Brain pericyte (primary cell): ENCODE results near the gene HUS1B.
"Not testable (repeated sequence)": the region's sequence is repeated elsewhere in the genome, so short reads cannot be mapped to it uniquely, and the experiment has no call there.

Experiments used
- DNase-seq: peaks from one replicate; pipeline ENCODE4 v3.0.0-alpha.2; 2012; ENCODE audit warnings: low read depth, low spot score

Gene HUS1B

DNA sequence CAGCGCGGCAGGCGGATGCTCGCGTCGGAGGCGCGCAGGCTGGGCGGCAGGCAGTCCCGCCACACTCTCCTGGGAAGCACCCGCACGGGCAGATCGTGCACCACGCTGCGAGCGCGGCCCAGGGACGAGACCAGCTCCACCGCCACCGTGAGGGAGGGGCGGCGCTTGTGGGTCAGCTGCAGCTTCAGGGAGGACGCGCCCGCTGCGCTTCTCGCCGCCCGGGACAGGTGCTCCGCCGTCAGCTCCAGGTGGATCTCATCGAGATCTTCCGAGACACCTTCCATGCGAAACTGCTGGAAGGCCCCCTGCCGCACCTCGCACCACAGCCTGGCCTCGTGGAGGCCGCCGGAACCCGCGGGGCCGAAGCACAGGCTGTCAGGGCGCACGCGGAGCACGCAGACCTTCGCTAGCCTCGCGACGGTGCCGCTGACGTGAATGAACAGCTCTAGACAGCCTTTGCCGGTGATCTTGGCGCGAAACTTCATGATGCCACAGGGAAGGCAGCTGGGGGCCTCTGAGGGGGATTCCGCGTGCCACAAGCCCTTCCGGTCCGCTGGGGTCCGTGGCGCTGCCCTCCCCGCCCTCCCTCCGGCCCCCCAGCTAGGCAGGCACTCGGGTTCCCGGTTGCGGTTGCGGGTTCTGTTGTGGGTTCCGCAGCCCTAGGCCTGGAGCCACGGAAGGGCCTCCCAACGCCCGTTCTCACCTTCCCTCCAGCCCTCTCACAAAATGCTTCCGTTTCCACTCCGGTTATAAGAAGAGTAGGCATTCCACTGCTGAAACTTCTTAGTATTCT is at the start of gene HUS1B:
Gene HUS1B, minus strand, starts transcription at position 641 of the 793 bp plus-strand sequence. Its CDS starts 156 bp downstream, at position 485.
- DNase-seq = no peak

DNA sequence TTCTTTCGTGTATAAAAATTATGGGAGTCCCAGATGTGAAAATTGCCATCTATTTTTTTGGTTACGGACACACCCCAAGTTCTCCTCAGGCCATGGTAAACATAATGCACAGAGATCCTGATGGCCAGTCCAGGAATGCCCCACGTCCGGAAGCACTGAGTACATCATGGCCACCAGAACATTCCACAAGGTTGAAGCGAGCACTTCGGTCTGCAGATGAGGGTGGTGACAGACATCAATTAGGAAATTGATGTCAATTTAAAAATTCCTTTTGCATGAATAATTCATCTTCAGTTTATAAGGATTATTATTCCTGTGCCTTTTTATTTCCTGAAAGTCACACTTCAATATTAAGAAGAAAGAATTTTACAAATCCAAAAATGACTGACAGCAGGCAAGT is 49.2 kb upstream of the HUS1B start:
- no peak for DNase-seq

DNA sequence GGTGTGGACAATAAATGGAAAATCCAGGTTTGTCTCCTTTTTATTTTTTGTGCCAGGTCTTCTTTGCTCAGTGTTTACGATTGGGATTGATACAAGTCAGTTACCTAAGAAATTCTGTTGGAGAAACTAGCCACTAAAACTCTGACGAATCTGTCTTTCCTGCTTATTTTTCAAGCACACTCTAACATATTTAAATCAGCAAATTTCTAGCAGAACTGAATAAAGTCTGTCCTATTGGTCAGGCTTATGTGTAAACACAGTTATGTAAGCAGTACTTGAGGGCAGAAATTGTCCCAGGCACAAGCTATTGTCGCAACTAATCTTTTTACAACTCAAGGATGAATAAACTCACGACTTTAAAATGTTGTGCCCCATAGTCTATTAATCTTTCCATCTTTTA is 48.1 kb upstream of the HUS1B start:
- no peak for DNase-seq

DNA sequence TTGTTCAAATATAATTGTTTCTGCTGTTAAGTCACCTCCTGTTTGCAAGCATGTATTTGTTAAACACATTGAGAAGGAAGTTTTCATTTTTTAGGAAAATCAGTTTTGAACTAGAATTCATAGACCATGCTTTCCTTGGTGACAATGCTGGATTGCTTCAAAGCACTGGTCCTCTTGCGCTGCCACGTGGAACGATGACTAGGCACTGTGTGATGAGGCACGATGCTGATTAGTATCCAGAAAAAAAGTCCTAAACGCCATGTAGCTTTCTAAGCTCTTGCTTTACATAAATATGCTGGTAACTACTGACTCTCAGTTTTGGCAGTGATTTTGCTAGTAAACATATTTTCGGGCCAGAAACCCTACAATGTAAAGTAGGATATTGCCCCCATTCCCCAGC is 47.1 kb upstream of the HUS1B start:
- no peak for DNase-seq

DNA sequence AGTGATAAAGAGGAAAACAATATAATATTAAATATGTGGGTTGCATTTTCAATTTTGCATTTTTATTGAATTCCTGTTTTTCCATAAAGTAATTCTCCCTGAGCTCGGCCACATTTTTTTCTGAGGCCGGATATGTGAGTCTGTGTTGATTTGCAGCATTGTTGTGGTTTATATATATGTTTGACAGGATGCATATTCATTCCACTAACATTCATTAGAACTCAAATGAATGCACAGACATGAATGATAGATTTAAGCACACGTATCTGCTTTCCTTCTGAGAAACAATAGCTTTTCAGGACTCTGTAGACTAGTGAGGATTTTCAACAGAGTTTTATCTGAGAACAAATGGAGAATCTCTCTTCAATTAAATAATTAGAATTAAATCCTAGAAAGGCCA is 46.7 kb upstream of the HUS1B start:
- DNase-seq = no peak

DNA sequence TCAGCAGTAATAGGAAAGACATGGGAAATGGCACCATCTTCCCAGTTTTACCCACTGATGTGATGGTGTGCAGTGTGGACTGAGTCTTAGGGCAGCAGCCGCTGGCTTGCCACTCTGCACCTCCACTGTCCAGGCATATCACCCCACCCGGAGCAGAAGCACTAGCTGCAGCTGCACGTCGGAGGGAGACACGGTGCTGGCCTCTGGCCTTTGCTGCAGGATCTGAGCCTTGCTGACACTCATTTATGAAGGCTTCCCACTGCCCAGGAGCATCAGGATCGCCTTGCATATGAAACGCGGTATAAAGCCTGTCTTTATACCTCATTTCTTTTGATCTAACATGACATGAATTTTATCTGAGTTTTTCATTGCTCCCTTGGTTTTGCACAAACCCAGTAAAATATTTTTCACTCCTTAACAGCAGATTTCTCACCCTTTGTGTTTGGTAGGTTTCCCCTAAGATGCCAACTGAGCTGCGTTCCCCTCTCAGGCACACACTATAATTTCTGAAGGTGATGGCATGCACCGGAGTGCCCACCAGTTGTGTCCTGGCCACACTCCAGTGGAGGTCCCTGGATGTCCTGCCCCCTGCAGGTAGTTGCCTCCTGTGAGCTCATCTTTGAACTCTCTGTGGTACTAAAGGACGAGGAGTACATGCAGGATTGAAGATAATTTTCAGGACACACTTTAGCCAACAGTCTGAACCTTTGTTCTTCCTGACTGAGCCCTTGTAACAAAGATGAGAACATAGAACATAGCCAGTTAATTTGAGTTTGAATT is 45.0 kb upstream of the HUS1B start:
- no peak for DNase-seq

DNA sequence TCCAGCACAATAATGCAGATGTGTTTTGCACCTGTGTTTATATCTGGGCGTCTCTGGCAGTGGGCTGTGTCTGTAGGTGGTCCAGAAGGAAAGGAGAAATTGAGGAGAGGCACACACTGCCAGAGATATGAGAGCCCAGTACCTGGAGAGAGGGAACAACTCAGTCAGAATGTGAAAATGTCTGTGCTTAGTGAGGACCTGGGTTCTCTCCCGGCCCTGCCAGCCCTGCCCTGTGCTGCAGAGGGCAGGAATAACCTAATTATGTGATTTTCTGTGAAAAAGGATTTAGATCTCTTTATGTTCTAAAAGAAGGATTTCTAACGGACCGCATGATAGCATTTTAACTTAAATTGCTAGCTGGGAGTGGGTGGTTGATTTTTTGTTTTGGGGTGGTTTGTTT is 44.3 kb upstream of the HUS1B start:
- no peak for DNase-seq

DNA sequence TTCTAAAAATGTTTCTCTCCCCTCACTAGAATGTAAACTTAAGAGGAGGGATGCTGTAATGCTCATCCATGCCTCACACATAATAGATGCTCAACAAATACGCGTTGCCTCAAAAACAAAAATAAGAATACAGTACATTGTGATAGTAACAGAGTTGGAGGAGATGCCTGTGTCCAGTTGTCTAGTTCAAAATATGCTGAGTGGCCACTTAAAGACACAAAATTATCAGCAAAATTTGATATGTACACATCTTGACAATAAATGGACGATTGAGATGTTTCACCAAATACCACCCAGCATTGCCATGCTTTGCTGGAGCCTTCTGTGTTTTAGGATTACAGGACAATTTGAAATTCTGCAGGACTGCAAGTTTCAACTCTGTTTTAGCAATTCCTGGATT is 43.6 kb upstream of the HUS1B start:
- no peak for DNase-seq

DNA sequence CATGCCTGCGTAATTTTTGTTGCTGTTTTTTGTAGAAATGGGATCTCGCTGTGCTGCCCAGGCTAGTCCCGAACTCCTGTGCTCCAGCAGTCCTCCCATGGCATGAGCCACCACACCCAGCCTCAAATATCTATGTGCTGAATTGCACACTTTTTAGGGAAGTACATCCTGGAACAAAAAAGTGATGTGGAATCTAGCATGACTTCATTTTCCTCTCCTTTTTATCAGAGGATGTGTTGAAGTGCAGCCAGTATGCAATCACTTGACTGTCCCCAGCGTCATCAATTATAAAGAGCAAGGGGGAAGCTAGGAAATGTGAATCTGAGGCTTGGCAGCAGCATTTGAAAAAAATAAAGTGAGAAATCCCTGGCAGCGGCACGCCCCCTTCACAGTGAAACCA is 42.4 kb upstream of the HUS1B start:
- DNase-seq = no peak

DNA sequence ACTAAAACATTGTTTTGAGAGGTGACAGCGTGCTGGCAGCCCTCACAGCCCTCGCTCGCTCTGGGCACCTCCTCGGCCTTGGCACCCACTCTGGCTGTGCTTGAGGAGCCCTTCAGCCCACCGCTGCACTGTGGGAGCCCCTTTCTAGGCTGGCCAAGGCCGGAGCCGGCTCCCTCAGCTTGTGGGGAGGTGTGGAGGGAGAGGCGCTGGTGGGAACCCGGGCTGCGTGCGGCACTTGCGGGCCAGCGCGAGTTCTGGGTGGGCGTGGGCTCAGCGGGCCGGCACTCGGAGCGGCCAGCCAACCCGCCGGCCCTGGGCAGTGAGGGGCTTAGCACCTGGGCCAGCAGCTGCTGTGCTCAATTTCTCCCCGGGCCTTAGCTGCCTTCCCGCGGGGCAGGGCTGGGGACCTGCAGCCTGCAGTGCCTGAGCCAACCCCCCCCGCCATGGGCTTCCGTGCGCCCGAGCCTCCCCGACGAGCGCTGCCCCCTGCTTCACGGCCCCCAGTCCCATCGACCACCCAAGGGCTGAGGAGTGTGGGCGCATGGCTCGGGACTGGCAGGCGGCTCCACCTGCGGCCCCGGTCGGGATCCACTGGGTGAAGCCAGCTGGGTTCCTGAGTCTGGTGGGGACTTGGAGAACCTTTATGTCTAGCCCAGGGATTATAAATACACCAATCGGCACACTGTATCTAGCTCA is 37.7 kb upstream of the HUS1B start:
- DNase-seq = not testable (repeated sequence)

DNA sequence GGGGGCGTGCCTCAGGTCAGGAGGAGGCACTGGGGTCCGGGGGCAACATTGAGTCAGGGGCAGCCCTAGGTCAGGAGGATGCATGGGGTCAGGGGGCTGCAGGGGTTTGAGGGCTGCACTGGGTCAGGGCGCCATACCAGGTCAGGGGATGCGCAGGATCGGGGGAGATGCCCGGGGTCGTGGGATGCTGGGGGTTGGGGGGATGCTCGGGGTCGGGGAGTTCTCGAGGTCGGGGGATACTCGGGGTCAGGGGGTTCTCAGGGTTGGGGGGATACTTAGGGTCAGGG is 36.8 kb upstream of the HUS1B start:
- DNase-seq = no peak

DNA sequence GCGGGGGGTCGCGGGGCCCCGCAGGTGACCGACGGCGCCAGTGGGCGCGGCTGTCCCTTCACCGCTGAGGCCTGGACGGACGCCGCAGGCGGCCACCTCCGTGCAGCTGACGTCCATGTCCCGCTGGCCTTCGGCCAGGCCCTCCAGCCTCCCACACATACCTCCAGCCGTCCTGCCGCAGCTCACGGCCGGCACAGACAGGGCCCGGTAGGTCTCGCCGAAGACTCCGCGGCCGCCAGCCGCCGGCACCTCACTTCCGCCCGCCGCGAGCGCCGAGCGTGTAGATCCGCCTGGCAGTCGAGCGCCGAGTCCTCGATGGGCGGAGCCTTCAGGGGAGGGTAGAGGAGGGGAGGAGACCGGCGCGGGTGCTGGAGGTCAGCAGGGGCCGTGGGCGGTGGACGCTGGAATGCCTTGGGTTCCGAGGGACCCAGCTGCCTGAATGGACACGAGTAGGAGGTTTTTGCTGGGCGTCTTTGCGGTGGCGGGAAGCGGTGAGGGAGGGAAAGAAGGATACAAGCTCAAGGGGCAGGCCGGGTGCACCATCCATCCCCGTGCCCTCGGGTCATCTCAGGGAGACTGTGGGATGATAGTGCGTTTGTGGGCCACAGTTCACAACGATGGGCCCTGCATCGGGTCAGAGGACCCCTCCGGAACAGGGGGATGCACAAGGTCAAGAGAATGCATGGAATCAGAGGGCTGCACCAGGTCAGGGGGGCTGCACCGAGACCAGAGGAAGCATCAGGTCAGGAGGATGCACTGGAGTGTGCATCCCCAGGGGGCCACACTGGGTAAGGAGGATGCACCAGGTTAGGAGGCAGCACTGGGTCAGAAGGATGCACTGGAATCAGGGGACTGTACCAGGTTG is 36.2 kb upstream of the HUS1B start, which contains the start of gene EXOC2:
Gene EXOC2, minus strand, starts transcription at position 282 of the 865 bp plus-strand sequence. CDS start 55,321 bp downstream, outside the sequence.
- no peak for DNase-seq

DNA sequence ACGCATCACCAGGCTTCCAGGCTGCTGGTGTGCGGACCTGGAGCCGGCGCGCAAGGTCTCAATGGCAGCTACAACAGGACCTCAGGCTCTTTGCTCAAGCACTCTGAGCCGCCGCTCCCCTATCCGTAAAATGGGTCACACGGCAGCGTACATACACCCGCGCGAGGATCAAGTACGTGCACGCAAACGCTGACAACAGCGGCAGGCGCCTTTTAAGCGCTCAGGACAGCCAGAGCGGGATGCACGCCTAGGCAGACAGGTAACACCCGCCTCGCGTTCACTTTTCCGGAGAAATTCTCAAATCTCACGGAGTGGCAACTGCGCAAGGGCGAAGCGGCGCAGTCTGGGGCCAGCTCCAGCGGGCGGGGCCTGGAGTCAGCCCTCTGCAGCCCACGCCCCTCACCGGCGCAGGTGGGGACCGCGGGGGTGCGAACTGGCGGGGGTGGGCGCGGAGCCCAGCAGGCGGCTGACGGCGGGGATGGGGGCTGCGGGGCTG is 35.5 kb upstream of the HUS1B start:
- no peak for DNase-seq

DNA sequence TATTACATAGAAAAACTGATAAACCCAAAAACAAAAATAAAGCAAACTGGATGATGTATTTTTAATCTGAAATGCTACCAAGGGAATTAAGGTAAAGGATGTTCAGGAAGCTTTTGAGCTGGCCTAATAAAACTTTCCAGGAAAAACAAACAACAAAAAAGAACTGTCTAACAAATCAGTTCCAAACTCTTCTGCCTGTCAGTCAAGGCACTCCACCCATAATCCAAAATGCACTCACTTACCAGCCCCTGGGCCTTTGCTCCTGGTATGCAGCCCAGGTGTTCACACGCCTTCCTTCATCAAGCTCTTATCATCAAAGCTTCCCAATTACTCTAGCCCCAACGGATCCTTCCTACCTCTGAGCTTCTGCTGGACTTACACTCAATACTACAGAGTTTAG is 32.3 kb upstream of the HUS1B start:
- no peak for DNase-seq

DNA sequence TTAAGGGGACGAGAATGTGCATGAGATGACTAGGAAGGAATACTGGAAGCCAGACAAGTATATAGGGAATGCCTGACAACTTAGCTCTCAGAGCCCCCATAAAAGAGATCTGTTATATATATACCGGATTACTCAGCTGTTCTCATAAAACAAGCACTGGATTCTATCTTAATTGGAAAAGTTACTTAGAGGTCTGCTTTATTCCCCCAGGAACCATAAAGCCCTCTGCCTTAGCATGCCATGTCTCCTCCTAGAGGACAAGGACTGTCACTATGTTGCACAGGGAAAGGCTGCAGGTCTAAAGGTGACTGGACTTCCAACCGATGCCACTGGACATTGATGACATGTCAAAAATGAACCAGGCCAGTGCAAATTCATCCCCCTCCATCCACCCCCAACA is 29.6 kb upstream of the HUS1B start:
- DNase-seq = no peak

DNA sequence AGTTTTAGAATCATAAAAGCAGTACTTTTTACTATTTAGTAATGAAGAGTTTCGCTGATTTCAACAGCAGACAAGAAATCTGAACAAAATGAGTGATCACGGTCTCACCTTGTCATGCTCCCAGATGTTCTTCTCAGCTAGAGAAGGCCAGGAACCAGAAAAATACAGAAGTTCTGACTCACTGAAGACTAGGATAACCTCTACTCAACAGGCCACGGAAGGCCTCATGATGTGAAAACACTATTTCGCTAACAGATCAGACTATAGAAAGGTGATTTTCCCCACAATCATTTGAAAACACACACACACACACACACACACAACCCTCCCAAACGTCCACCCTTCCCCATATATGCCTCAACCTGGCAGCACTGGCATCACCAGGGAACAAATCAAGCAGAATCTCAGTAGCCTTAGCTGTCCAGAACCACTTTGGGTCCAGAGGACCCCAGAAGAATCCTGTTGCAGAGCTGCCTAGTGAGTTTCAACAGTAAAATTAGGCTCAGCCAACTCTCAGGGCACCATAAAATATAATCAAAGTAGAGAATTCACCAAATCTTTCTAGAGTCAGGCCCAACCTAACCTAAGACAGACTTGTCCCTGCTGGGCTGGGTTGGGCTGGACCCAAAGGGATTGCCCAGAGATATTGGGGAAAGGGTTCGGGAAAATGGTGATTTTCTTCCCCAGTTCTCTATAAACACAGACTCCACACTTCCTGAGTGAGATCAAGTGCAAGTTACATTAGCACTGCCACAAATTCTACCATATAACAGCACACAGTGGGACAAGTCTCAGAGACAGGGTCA is 28.1 kb upstream of the HUS1B start:
- no peak for DNase-seq

DNA sequence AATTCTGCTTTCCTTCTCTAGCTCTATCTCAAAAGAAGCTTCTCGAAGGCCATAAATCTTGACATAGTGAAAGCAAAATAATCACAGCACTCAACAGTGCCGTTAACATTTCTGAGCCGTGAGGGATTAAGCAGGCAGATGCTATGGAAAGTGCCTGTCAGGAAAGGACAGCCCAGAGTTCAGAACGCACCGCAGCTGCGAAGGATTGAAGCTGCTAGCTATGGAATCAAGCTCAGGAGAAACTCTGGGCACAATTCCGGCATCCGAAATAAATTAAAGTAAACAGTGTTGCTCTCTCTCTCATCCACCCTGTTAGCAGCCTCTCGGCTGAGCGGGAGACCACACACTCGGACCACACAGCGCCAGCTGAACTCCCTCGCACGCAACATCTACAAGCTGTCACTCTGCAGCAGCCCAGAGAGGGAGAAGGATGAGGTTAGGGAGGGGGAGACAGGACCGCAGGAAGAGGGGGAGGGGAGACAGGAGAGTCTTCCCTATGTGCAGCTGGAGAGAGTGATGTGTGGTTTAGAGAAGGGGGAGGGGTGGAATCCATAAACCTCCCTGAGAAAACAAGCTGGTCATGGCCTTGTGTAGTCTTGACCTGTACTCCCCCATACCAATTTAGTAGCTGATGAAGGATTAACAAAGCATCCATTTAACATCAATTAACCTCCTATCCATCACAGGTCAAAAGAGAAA is 27.0 kb upstream of the HUS1B start:
- peak; percentile 88 for DNase-seq

DNA sequence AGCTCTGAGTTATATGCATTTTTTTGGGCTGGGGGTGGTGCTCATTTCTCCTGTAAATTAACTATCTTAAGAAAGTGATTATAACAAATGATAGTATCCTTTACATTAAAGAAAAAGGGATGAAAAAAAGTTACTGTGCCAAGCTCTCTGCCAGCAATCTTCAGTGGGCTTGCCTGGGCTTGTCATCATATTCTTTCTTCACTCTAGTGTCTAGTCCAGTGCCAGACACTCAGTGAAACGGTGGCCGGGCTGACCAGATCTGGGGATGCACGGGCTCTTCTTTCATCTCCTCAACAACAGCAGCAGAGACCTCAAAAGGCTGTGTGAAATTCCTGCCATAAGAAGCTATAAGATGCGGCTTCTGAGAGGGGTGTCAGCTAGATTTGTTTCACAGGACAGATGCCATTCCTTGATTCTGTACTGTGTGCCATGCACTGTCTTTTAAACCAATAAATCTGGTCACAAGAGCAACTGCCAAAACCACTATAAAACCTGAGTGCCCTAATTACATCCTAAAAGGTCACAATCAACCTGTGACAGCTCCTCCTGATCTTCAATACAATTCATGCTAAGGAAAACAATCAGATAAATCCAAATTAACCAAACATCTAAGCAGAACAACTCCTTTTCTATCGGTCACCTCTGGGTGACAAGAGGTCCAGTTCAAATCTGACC is 23.9 kb upstream of the HUS1B start:
- no peak for DNase-seq

DNA sequence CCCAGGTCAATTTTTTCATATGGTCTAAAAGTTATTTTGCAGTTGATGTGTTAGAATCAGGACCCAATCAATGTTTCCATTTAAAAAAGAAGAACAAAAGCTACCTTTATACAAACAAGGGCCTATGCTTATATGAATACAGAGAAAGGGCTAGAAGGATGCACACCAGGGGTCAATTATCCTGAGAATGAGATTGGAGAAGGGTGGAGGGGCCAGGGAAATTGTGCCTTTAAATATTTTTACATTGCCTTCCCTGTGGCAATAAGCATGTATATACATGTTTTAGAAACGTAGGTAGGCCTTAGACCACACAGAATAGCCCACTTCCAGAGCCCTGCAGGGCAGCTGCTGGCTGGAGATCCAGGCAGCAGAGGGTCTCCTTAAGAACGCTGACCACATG is 23.4 kb upstream of the HUS1B start:
- DNase-seq = no peak
